ENCODE measurements around the gene SEC16A.

The SEC16A gene

DNA sequence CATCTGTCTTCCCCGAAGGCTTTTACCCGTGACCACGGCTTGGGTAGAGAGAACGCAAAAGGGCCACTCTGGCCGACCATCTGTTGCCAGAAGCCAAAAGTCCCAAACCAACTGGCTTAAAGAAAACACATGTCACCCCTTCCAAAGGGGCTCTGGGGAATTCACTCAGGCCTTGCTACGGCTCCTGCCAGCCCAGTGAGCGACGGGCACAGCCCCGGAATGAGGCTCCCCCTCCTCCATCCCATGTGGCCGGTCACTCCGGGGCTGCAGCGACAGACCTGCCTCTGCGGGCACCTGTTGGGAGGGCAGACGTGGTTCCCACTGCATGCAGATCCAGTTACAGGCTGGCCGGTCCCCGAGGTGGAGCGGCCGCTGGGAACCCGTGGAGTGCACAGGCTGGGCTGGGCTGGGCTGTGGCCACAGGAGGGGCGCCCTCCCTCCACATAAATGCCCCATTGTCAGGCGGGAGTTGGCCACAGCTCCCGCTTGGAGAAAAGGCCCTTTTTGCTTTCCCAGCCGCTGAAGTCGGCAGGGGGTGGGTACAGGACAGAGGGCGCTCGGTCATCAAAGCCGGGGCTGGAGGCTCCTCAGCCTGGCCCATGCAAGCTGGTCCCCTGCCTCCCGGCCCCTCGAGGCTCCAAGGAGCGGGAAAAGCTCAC, 43.1 kb upstream of the SEC16A start:
- TF ChIP-seq, protein P1, sequence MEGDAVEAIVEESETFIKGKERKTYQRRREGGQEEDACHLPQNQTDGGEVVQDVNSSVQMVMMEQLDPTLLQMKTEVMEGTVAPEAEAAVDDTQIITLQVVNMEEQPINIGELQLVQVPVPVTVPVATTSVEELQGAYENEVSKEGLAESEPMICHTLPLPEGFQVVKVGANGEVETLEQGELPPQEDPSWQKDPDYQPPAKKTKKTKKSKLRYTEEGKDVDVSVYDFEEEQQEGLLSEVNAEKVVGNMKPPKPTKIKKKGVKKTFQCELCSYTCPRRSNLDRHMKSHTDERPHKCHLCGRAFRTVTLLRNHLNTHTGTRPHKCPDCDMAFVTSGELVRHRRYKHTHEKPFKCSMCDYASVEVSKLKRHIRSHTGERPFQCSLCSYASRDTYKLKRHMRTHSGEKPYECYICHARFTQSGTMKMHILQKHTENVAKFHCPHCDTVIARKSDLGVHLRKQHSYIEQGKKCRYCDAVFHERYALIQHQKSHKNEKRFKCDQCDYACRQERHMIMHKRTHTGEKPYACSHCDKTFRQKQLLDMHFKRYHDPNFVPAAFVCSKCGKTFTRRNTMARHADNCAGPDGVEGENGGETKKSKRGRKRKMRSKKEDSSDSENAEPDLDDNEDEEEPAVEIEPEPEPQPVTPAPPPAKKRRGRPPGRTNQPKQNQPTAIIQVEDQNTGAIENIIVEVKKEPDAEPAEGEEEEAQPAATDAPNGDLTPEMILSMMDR (IDR thresholded peaks at IDR 0.05; ENCODE audit: unreplicated experiment in 3 of 3): no peak
- Mint-ChIP-seq H3K4me1 (peaks cover 27% of the 10 kb centered on the region), H3K27ac (peak overlapping the region; percentile 69 to 86 (median 71)), H3K4me3 (peak overlapping the region in 2 of 3 experiments; percentile 29 to 55), H3K36me3 (ENCODE audit: low read depth) (no peaks in the 10 kb centered on the region), H3K27me3 (ENCODE audit: low read depth) (no peaks in the 10 kb centered on the region), H3K9me3 (no peaks in the 10 kb centered on the region)

DNA sequence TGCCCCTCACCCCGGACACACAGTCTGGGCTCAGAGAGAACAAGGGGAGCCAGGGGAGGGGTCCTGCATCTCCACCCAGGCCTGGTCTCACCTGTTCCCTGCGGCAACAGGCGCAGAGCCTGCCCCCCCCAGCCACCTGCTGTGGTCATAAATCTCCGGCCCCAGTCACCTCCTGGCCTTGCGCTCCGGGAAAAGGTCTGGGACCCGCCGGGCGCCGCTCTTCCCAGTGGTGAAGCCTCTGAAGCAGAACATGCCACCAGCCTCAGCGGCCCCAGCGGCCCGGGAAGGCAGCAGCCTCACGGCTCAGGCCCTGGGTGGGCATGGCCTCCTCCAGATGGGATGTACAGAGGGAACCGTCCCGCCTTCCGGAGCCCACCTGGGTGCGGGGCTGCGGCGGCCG, 42.4 kb upstream of the SEC16A start:
- Mint-ChIP-seq H3K4me3 (no peak overlapping the region), H3K9me3 (no peaks in the 10 kb centered on the region), H3K27ac (peak overlapping the region in 1 of 3 experiments; percentile 38), H3K27me3 (ENCODE audit: low read depth) (no peaks in the 10 kb centered on the region), H3K36me3 (ENCODE audit: low read depth) (peaks cover 2% of the 10 kb centered on the region), H3K4me1 (peaks cover 19% of the 10 kb centered on the region)
- TF ChIP-seq, protein P1 (IDR thresholded peaks at IDR 0.05; ENCODE audit: unreplicated experiment in 3 of 3): no peak

DNA sequence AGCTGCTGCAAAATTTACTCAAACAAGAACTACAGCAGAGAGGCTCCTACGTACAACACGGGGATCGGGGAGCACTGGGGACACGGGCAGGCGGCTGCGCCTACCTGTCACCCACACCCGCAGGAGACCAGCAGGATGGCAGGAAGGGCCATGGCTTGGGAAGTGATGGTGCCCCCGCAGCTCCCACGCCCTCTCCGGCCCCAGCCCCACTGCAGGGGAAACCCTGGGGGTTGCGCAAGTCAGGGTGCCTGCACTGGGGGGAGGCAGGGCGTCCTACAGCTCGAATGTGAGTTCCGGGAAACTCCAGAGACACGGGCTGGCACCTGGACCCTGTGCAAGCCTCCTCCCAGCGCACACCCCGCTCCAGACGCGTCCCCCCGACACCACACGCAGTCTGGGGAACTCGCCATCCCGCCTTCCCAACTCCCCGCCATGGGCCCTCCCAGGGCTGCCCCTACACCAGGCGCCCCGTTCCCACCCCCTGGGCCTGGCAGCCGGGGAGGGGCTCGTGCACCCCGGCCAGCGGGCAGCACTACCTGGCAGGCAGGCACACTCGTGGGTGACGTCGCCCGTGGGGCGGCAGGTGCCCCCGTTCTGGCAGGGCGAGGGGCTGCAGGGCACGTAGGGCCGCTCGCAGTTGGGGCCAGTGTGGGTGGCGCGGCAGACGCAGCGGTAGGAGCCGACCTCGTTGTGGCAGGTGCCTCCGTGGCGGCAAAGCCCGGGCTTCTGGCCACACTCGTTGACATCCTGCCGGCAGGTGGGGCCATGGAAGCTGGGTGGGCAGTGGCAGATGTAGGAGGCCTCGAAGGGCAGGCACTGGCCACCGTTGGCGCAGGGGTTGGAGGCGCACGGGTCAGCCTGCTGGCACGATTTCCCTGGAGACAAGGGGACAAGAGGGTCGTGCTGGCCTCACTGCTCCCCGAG, 39.7 kb upstream of the SEC16A start:
- H3K36me3 Mint-ChIP-seq (ENCODE audit: low read depth): peaks cover 11% of the 10 kb centered on the region
- no peak overlapping the region for H3K4me3 Mint-ChIP-seq
- H3K9me3 Mint-ChIP-seq: no peaks in the 10 kb centered on the region
- no peak overlapping the region for H3K27ac Mint-ChIP-seq
- TF ChIP-seq, protein P1 (IDR thresholded peaks at IDR 0.05; ENCODE audit: unreplicated experiment in 3 of 3): no peak
- H3K27me3 Mint-ChIP-seq (ENCODE audit: low read depth): no peaks in the 10 kb centered on the region
- H3K4me1 Mint-ChIP-seq: peaks cover 12% of the 10 kb centered on the region

DNA sequence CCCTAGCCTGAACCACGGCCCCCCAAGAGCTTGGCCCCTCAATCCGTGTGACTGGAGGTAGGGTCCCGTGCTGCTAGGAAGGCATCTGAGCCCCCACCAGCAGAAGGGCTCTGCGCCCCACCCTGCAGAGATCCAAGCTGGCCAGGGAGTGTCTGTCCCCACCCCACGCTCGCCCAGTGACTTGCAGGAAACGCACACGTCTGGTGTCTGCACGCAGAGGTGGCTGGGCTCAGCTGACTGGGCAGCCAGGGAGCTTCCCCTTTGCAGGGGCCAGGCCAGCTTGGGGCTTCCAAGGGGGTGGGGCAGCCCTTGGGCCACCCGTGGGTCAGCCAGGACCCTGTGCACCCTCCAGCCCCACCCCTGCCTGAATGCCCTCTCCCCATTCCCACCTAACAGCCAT, 38.7 kb upstream of the SEC16A start:
- H3K4me1 Mint-ChIP-seq: peaks cover 11% of the 10 kb centered on the region

DNA sequence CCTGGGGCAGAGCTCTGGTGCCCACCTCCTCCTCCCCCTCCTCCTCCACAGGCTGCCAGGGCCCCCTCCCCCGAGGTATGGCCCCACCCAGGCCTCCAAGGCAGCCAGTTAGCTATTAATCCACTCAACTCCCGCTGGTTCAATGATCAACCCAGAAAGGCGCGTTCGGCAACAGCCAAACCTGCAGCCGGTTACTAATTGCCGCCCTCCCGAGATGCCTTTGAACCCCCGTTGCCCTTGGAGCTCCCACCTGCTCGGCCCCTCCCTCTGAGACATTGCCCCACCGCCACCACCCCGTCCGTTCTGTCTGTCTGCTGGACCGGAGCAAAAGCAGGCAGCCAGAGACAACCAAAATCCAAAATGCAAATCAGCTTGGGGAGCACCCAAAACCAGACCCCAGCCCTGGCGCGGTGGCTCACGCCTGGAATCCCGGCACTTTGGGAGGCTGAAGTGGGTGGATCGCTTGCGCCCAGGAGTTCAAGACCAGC, 37.3 kb upstream of the SEC16A start:
- TF ChIP-seq, protein P1 (IDR thresholded peaks at IDR 0.05; ENCODE audit: unreplicated experiment in 3 of 3): no peak
- H3K27me3 Mint-ChIP-seq (ENCODE audit: low read depth): no peaks in the 10 kb centered on the region

More for the DNA sequence above, 38.7 kb upstream of the SEC16A start:
- TF ChIP-seq, protein P1 (IDR thresholded peaks at IDR 0.05; ENCODE audit: unreplicated experiment in 3 of 3): no peak
- Mint-ChIP-seq H3K9me3 (no peaks in the 10 kb centered on the region), H3K4me3 (no peak overlapping the region), H3K27ac (peak overlapping the region in 1 of 3 experiments; percentile 41), H3K36me3 (ENCODE audit: low read depth) (peaks cover 12% of the 10 kb centered on the region), H3K27me3 (ENCODE audit: low read depth) (no peaks in the 10 kb centered on the region)

More for the DNA sequence above, 37.3 kb upstream of the SEC16A start:
- no peaks in the 10 kb centered on the region for H3K9me3 Mint-ChIP-seq
- H3K27ac Mint-ChIP-seq: peak overlapping the region; percentile 71 to 93 (median 90)
- H3K4me1 Mint-ChIP-seq: no peaks in the 10 kb centered on the region
- H3K4me3 Mint-ChIP-seq: peak overlapping the region in 2 of 3 experiments; percentile 11 to 46
- peaks cover 12% of the 10 kb centered on the region for H3K36me3 Mint-ChIP-seq (ENCODE audit: low read depth)

Data from nephron (organoid).